Measurements from ENCODE around the gene PLPP3.

PLPP3 gene

GRCh38 chr1:56507925-56508522 is 71.3 kb downstream of the PLPP3 start:
- TF ChIP-seq SIN3A (IDR thresholded peaks at IDR 0.05; ENCODE audit: borderline replicate concordance, insufficient read depth, low read length), result no peak
- TF ChIP-seq POLR2AphosphoS5 (IDR thresholded peaks at IDR 0.05; ENCODE audit: low read depth, low read length), result no peak
- TF ChIP-seq TAF1 (IDR thresholded peaks at IDR 0.05; ENCODE audit: borderline replicate concordance, insufficient read depth, low read length), result no peak

- TF ChIP-seq POLR2AphosphoS5 (IDR thresholded peaks at IDR 0.05; ENCODE audit: low read depth, low read length) (no peak), FOXP2 (optimal IDR thresholded peaks at IDR 0.05; ENCODE audit: borderline replicate concordance, extremely low read depth, extremely low read length, insufficient read depth) (no peak), REST (IDR thresholded peaks at IDR 0.05; ENCODE audit: insufficient read depth in 1 of 2, low read depth in 2 of 2, low read length in 2 of 2) (no peak), TAF1 (IDR thresholded peaks at IDR 0.05; ENCODE audit: borderline replicate concordance, insufficient read depth, low read length) (no peak), SIN3A (IDR thresholded peaks at IDR 0.05; ENCODE audit: borderline replicate concordance, insufficient read depth, low read length) (no peak)
These were observed 72.3 kb downstream of the PLPP3 start for GRCh38 chr1:56506951-56507491.

GRCh38 chr1:56505792-56506743 is 73.3 kb downstream of the PLPP3 start:
- TF ChIP-seq SIN3A (IDR thresholded peaks at IDR 0.05; ENCODE audit: borderline replicate concordance, insufficient read depth, low read length), result no peak
- TF ChIP-seq TAF1 (IDR thresholded peaks at IDR 0.05; ENCODE audit: borderline replicate concordance, insufficient read depth, low read length), result no peak
- no peak for TF ChIP-seq REST (IDR thresholded peaks at IDR 0.05; ENCODE audit: insufficient read depth in 1 of 2, low read depth in 2 of 2, low read length in 2 of 2)
- TF ChIP-seq POLR2AphosphoS5 (IDR thresholded peaks at IDR 0.05; ENCODE audit: low read depth, low read length), result 0 out of 2 replicates have a peak, but pooled peaks have one; percentile 16
- TF ChIP-seq FOXP2 (optimal IDR thresholded peaks at IDR 0.05; ENCODE audit: borderline replicate concordance, extremely low read depth, extremely low read length, insufficient read depth), result no peak

- TF ChIP-seq FOXP2 (optimal IDR thresholded peaks at IDR 0.05; ENCODE audit: borderline replicate concordance, extremely low read depth, extremely low read length, insufficient read depth) (no peak), TAF1 (IDR thresholded peaks at IDR 0.05; ENCODE audit: borderline replicate concordance, insufficient read depth, low read length) (no peak), REST (IDR thresholded peaks at IDR 0.05; ENCODE audit: insufficient read depth in 1 of 2, low read depth in 2 of 2, low read length in 2 of 2) (no peak), POLR2AphosphoS5 (IDR thresholded peaks at IDR 0.05; ENCODE audit: low read depth, low read length) (no peak), SIN3A (IDR thresholded peaks at IDR 0.05; ENCODE audit: borderline replicate concordance, insufficient read depth, low read length) (no peak)
These were observed 76.6 kb downstream of the PLPP3 start for GRCh38 chr1:56502700-56503245.

GRCh38 chr1:56501888-56502287 is 77.5 kb downstream of the PLPP3 start:
- no peak for TF ChIP-seq SIN3A (IDR thresholded peaks at IDR 0.05; ENCODE audit: borderline replicate concordance, insufficient read depth, low read length)
- no peak for TF ChIP-seq TAF1 (IDR thresholded peaks at IDR 0.05; ENCODE audit: borderline replicate concordance, insufficient read depth, low read length)

Data from PFSK-1 (cell line).